AG09309 (cell line): Measurements from ENCODE around the gene USP46.

Experiments used
- DNase-seq: peaks from one replicate; pipeline ENCODE4 v3.0.0-alpha.2; 2010; ENCODE audit warnings: low read depth
- H3K4me3 ChIP-seq: 2 replicates; pipeline ENCODE4 v1.5.1; 2011; ENCODE audit warnings: mild to moderate bottlenecking, low read depth, low read length, moderate library complexity; ENCODE audit not compliant: control insufficient read depth
- TF ChIP-seq, protein P1 (sequence below): IDR thresholded peaks from 2 replicates; pipeline ENCODE4 v1.5.1; 2011; ENCODE audit warnings: mild to moderate bottlenecking, low read depth, low read length, inconsistent platforms; ENCODE audit not compliant: insufficient read depth, control insufficient read depth; ENCODE audit errors: missing control alignments

USP46 gene

GRCh38 chr4:52577624-52577962 lies 81.5 kb downstream of the USP46 start:
- H3K4me3 ChIP-seq = no peak overlapping the region
- TF ChIP-seq, protein P1, sequence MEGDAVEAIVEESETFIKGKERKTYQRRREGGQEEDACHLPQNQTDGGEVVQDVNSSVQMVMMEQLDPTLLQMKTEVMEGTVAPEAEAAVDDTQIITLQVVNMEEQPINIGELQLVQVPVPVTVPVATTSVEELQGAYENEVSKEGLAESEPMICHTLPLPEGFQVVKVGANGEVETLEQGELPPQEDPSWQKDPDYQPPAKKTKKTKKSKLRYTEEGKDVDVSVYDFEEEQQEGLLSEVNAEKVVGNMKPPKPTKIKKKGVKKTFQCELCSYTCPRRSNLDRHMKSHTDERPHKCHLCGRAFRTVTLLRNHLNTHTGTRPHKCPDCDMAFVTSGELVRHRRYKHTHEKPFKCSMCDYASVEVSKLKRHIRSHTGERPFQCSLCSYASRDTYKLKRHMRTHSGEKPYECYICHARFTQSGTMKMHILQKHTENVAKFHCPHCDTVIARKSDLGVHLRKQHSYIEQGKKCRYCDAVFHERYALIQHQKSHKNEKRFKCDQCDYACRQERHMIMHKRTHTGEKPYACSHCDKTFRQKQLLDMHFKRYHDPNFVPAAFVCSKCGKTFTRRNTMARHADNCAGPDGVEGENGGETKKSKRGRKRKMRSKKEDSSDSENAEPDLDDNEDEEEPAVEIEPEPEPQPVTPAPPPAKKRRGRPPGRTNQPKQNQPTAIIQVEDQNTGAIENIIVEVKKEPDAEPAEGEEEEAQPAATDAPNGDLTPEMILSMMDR = no peak
- no peak for DNase-seq

DNA sequence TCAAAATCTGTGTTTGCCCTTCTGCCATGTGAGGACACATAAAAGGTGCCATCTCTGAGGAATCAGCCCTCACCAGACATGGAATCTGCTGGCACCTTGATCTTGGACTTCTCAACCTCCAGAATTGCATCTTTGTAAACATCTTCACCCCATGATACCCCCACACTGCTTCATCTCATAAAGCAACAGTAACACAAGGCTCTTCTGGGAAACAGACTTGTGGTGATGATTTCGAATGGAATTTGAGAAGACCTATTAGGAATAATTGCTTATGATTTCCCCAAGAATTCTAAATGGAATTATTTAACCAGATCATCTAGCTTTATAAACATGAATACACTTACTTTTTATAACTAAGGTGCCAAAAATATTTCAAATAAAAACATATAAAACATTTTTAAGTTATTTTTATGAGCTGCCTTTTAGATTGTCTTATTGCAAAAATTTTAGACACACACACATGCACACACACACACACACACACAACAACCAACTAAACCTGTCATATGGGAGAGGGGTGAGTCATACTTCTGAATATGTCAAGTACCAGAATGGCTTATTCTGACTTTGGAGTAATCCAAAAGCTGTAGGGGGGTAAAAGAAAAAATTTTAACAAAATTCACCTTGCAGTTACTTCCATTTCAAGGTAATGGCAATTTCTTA lies 82.0 kb downstream of the USP46 start:
- TF ChIP-seq, protein P1 = no peak
- no peak overlapping the region for H3K4me3 ChIP-seq
- DNase-seq = peak; percentile 68

DNA sequence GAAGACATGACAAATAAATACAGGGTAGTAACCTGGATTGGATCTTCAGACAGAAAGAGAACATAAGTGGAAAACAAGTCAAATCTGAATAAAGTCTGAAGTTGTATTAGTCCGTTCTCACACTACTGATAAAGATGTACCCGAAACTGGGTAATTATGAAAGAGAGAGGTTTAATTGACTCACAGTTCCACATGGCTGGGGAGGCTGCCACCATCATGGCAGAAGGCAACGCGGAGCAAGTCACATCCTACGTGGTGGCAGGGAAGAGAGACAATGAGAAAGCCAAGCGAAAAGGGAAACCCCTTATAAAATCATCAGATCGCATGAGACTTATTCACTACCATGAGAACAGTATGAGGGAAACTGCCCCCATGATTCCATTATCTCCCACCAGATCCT lies 82.8 kb downstream of the USP46 start:
- TF ChIP-seq, protein P1 = no peak
- H3K4me3 ChIP-seq = no peak overlapping the region
- DNase-seq = no peak

- TF ChIP-seq, protein P1 = no peak
- H3K4me3 ChIP-seq = no peak overlapping the region
- DNase-seq = no peak
Measured at GRCh38 chr4:52575406-52575805, 83.7 kb downstream of the USP46 start.

- TF ChIP-seq, protein P1 = no peak
- DNase-seq = no peak
- no peak overlapping the region for H3K4me3 ChIP-seq
Measured at GRCh38 chr4:52574036-52574435, 85.1 kb downstream of the USP46 start.

DNA sequence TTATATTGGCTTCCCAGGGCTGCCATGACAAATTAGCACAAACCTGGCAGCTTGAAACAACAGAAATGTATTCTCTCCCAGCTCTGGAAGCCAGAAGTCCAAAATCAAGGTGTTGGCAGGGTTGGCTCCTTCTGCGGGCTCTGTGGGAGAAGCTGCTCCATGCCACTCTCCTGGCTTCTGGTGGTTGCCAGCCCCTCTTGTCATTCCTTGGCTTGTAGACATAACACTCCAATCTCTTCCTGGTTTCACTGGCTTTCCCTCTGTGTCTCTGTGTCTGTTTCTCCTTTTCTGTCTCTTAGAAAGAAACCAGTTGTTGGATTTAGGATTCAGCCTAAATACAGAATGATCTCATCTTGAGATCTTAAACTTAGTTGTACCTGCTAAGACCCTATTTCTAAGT lies 85.5 kb downstream of the USP46 start:
- no peak overlapping the region for H3K4me3 ChIP-seq
- TF ChIP-seq, protein P1 = no peak
- no peak for DNase-seq
